WTC11 (cell line): ENCODE results near the gene BTD. TPM values are rescaled to one million over a fixed set of nuclear protein-coding genes. Genes with fewer than 3 reads are reported as not detected.

ENCODE experiments used
- ATAC-seq: fragments of 200-7000 bp; cut with Tn5 transposase; 2 replicates; pipeline ENCODE4 v1.10.0; 2021; ENCODE audit warnings: mild to moderate bottlenecking, moderate library complexity
- CTCF ChIA-PET: fragments of 300-600 bp; sonication (Branson Sonifier 250); formaldehyde crosslinking; loops from one replicate; lab custom pipeline; 2021; ENCODE audit warnings: antibody characterized with exemption; lab: Charles Lee
- POLR2A ChIA-PET: fragments of 350-600 bp; sonication (Branson Sonifier 250); formaldehyde crosslinking; loops from one replicate; lab custom pipeline; 2021; ENCODE audit warnings: antibody characterized with exemption; lab: Charles Lee
- DNase-seq: peaks from one replicate; pipeline ENCODE4 v3.0.0; 2021; ENCODE audit warnings: low spot score
- H3K27ac Mint-ChIP-seq: 2 replicates; pipeline ENCODE4 v1.8.0; 2021; ENCODE audit warnings: mixed read lengths
- H3K27me3 Mint-ChIP-seq: 2 replicates; pipeline ENCODE4 v1.8.0; 2021; ENCODE audit warnings: low read depth, mild to moderate bottlenecking, moderate library complexity, mixed read lengths
- H3K36me3 Mint-ChIP-seq: 2 replicates; pipeline ENCODE4 v1.8.0; 2021; ENCODE audit warnings: mixed read lengths
- H3K4me1 Mint-ChIP-seq: 2 replicates; pipeline ENCODE4 v1.8.0; 2022; ENCODE audit warnings: mixed read lengths
- H3K4me3 Mint-ChIP-seq: 2 replicates; pipeline ENCODE4 v1.8.0; 2021; ENCODE audit warnings: mild to moderate bottlenecking, moderate library complexity, mixed read lengths
- H3K9me3 Mint-ChIP-seq: 2 replicates; pipeline ENCODE4 v1.8.0; 2021; ENCODE audit warnings: mixed read lengths
- ELF4 ChIP-seq: sonication (generic); formaldehyde crosslinking; IDR thresholded peaks from 2 replicates; pipeline ENCODE4 v1.8.1; 2022; ENCODE audit warnings: low read depth, mild to moderate bottlenecking, moderate library complexity, missing genetic modification reagents
- ESRRA ChIP-seq: sonication (generic); formaldehyde crosslinking; IDR thresholded peaks from 2 replicates; pipeline ENCODE4 v1.8.1; 2022; ENCODE audit warnings: mild to moderate bottlenecking, missing genetic modification reagents, borderline replicate concordance
- GABPB1 ChIP-seq: sonication (generic); formaldehyde crosslinking; IDR thresholded peaks from 2 replicates; pipeline ENCODE4 v1.8.1; 2023; ENCODE audit warnings: mild to moderate bottlenecking, missing genetic modification reagents
- GRHL2 ChIP-seq: fragments of 250-450 bp; sonication (Bioruptor Pico); IDR thresholded peaks from 2 replicates; pipeline ENCODE4 v1.8.0; 2022; ENCODE audit warnings: mild to moderate bottlenecking, moderate library complexity; ENCODE audit not compliant: insufficient replicate concordance, severe bottlenecking
- JAZF1 ChIP-seq: fragments of 250-450 bp; sonication (Bioruptor Pico); IDR thresholded peaks from 2 replicates; pipeline ENCODE4 v1.9.0; 2021; ENCODE audit warnings: moderate library complexity, mild to moderate bottlenecking, inconsistent platforms
- JUN ChIP-seq: sonication (generic); formaldehyde crosslinking; IDR thresholded peaks from 2 replicates; pipeline ENCODE4 v1.8.0; 2023; ENCODE audit warnings: mild to moderate bottlenecking, missing genetic modification reagents
- NFYB ChIP-seq: sonication (generic); formaldehyde crosslinking; conservative IDR thresholded peaks from 2 replicates; pipeline ENCODE4 v1.8.0; 2022; ENCODE audit warnings: low read depth, missing genetic modification reagents
- PRRX2 ChIP-seq: fragments of 250-450 bp; sonication (Bioruptor Pico); IDR thresholded peaks from 2 replicates; pipeline ENCODE4 v1.8.0; 2021; ENCODE audit warnings: mild to moderate bottlenecking
- RELA ChIP-seq: sonication (generic); formaldehyde crosslinking; IDR thresholded peaks from 2 replicates; pipeline ENCODE4 v1.8.1; 2022; ENCODE audit warnings: missing genetic modification reagents, mild to moderate bottlenecking, borderline replicate concordance
- RORB ChIP-seq: fragments of 250-450 bp; sonication (Bioruptor Pico); IDR thresholded peaks from 2 replicates; pipeline ENCODE4 v1.9.0; 2021; ENCODE audit warnings: mild to moderate bottlenecking
- SMAD3 ChIP-seq: sonication (generic); formaldehyde crosslinking; IDR thresholded peaks from 2 replicates; pipeline ENCODE4 v1.8.0; 2022; ENCODE audit warnings: missing genetic modification reagents, mild to moderate bottlenecking, borderline replicate concordance
- SOX15 ChIP-seq: fragments of 250-450 bp; sonication (Bioruptor Pico); IDR thresholded peaks from 2 replicates; pipeline ENCODE4 v1.9.0; 2021; ENCODE audit warnings: mild to moderate bottlenecking
- TP53 ChIP-seq: sonication (generic); formaldehyde crosslinking; IDR thresholded peaks from 2 replicates; pipeline ENCODE4 v1.8.1; 2023; ENCODE audit warnings: mild to moderate bottlenecking, missing genetic modification reagents
- total RNA-seq: library from RNA; stranded (reverse); gene quantifications from 3 replicates; pipeline ENCODE4 v1.2.3, GENCODE V29; 2021
- TF ChIP-seq, protein P1 (sequence below): sonication (generic); formaldehyde crosslinking; IDR thresholded peaks from 2 replicates; pipeline ENCODE4 v1.8.1; 2023; ENCODE audit warnings: mild to moderate bottlenecking, missing genetic modification reagents, moderate library complexity
- TF ChIP-seq, protein P2 (sequence below): sonication (generic); formaldehyde crosslinking; IDR thresholded peaks from 2 replicates; pipeline ENCODE4 v1.8.0; 2023; ENCODE audit warnings: missing genetic modification reagents, mild to moderate bottlenecking, borderline replicate concordance
- TF ChIP-seq, protein P3 (sequence below): sonication (generic); formaldehyde crosslinking; IDR thresholded peaks from 2 replicates; pipeline ENCODE4 v1.8.0; 2022; ENCODE audit warnings: mild to moderate bottlenecking, missing genetic modification reagents
- TF ChIP-seq, protein P4 (sequence below): sonication (generic); formaldehyde crosslinking; IDR thresholded peaks from 2 replicates; pipeline ENCODE4 v1.8.1; 2023; ENCODE audit warnings: mild to moderate bottlenecking, missing genetic modification reagents
- TF ChIP-seq, protein P5 (sequence below): sonication (generic); formaldehyde crosslinking; IDR thresholded peaks from 2 replicates; pipeline ENCODE4 v1.8.1; 2023; ENCODE audit warnings: mild to moderate bottlenecking, missing genetic modification reagents, moderate library complexity
- TF ChIP-seq, protein P6 (sequence below): sonication (generic); formaldehyde crosslinking; conservative IDR thresholded peaks from 2 replicates; pipeline ENCODE4 v1.8.1; 2022; ENCODE audit warnings: mild to moderate bottlenecking, missing genetic modification reagents
- TF ChIP-seq, protein P7 (sequence below): fragments of 250-450 bp; sonication (Bioruptor Pico); IDR thresholded peaks from 2 replicates; pipeline ENCODE4 v1.8.0; 2021; ENCODE audit warnings: mild to moderate bottlenecking

The BTD gene
- total RNA-seq, 1 experiment from 2014 or later, result 18.5 TPM

DNA sequence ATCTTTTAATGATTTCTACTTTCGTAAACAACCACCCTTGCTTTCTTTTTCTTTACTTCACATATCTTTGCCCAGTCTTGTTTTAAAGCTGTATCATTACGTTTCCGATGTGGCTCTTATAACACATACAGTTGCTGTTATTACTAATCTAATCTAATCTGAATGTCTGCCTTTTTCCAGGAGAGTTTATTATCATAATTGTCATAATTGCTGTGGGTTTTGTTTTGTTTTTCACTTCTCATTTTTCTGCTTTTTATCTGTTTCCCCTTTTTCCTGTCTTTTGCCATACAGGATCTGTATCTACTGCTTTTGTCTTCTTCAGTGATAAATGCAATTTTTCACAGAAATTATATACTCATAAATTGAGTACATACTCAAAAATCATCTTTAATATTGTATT lies 25.1 kb upstream of the BTD start (continued):
- TF ChIP-seq SMAD3 (CRISPR knock-in tag) (no peak), ELF4 (CRISPR knock-in tag) (no peak), SOX15 (no peak), GRHL2 (CRISPR knock-in tag) (no peak), RORB (CRISPR knock-in tag) (no peak)
- TF ChIP-seq, protein P1, sequence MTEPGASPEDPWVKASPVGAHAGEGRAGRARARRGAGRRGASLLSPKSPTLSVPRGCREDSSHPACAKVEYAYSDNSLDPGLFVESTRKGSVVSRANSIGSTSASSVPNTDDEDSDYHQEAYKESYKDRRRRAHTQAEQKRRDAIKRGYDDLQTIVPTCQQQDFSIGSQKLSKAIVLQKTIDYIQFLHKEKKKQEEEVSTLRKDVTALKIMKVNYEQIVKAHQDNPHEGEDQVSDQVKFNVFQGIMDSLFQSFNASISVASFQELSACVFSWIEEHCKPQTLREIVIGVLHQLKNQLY (CRISPR knock-in tag), result no peak
- TF ChIP-seq, protein P2, sequence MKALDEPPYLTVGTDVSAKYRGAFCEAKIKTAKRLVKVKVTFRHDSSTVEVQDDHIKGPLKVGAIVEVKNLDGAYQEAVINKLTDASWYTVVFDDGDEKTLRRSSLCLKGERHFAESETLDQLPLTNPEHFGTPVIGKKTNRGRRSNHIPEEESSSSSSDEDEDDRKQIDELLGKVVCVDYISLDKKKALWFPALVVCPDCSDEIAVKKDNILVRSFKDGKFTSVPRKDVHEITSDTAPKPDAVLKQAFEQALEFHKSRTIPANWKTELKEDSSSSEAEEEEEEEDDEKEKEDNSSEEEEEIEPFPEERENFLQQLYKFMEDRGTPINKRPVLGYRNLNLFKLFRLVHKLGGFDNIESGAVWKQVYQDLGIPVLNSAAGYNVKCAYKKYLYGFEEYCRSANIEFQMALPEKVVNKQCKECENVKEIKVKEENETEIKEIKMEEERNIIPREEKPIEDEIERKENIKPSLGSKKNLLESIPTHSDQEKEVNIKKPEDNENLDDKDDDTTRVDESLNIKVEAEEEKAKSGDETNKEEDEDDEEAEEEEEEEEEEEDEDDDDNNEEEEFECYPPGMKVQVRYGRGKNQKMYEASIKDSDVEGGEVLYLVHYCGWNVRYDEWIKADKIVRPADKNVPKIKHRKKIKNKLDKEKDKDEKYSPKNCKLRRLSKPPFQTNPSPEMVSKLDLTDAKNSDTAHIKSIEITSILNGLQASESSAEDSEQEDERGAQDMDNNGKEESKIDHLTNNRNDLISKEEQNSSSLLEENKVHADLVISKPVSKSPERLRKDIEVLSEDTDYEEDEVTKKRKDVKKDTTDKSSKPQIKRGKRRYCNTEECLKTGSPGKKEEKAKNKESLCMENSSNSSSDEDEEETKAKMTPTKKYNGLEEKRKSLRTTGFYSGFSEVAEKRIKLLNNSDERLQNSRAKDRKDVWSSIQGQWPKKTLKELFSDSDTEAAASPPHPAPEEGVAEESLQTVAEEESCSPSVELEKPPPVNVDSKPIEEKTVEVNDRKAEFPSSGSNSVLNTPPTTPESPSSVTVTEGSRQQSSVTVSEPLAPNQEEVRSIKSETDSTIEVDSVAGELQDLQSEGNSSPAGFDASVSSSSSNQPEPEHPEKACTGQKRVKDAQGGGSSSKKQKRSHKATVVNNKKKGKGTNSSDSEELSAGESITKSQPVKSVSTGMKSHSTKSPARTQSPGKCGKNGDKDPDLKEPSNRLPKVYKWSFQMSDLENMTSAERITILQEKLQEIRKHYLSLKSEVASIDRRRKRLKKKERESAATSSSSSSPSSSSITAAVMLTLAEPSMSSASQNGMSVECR, result no peak
- TF ChIP-seq, all 79 proteins: peak for 0

DNA sequence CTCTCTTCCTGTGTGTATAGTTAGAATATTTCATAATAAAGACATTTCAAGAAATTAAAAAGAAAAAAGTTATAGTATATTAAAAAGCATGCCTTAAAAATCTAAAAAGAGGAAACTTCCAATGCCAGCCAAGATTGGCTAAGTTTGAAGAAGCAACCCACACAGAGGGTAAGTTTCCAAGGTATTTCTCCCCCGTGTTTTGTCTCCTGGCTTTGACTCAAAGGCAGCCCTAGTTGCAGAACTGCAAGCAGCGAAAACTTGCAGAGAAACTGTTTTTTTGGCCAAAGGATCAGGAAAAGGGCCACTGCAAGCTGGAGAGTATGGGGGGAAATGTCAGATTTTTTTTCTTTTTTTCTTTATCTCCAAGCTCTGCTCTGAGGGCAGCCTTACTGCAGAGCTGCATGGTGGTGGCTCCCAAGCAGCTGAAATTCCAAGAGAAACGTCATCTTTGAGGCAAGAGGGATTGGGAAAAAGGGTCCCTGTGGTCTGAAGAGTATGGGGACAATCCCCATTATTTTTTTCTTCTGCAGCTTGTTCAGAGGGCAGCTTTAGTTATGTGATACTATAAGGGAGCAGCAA lies 23.2 kb upstream of the BTD start:
- no peaks in the 10 kb centered on the region for H3K9me3 Mint-ChIP-seq
- H3K4me3 Mint-ChIP-seq, result no peak overlapping the region
- no peaks in the 10 kb centered on the region for H3K27me3 Mint-ChIP-seq
- TF ChIP-seq GABPB1 (CRISPR knock-in tag) (no peak), TP53 (no peak), ELF4 (CRISPR knock-in tag) (no peak), ESRRA (no peak), NFYB (CRISPR knock-in tag) (no peak), PRRX2 (CRISPR knock-in tag) (no peak), RELA (CRISPR knock-in tag) (no peak), JUN (CRISPR knock-in tag) (no peak), JAZF1 (no peak)
- TF ChIP-seq, protein P3, sequence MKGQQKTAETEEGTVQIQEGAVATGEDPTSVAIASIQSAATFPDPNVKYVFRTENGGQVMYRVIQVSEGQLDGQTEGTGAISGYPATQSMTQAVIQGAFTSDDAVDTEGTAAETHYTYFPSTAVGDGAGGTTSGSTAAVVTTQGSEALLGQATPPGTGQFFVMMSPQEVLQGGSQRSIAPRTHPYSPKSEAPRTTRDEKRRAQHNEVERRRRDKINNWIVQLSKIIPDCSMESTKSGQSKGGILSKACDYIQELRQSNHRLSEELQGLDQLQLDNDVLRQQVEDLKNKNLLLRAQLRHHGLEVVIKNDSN (CRISPR knock-in tag), result no peak
- TF ChIP-seq, protein P4, sequence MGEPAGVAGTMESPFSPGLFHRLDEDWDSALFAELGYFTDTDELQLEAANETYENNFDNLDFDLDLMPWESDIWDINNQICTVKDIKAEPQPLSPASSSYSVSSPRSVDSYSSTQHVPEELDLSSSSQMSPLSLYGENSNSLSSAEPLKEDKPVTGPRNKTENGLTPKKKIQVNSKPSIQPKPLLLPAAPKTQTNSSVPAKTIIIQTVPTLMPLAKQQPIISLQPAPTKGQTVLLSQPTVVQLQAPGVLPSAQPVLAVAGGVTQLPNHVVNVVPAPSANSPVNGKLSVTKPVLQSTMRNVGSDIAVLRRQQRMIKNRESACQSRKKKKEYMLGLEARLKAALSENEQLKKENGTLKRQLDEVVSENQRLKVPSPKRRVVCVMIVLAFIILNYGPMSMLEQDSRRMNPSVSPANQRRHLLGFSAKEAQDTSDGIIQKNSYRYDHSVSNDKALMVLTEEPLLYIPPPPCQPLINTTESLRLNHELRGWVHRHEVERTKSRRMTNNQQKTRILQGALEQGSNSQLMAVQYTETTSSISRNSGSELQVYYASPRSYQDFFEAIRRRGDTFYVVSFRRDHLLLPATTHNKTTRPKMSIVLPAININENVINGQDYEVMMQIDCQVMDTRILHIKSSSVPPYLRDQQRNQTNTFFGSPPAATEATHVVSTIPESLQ (CRISPR knock-in tag), result no peak
- TF ChIP-seq, protein P5, sequence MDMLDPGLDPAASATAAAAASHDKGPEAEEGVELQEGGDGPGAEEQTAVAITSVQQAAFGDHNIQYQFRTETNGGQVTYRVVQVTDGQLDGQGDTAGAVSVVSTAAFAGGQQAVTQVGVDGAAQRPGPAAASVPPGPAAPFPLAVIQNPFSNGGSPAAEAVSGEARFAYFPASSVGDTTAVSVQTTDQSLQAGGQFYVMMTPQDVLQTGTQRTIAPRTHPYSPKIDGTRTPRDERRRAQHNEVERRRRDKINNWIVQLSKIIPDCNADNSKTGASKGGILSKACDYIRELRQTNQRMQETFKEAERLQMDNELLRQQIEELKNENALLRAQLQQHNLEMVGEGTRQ, result no peak
- TF ChIP-seq, protein P1 (CRISPR knock-in tag), result no peak
- TF ChIP-seq, protein P6, sequence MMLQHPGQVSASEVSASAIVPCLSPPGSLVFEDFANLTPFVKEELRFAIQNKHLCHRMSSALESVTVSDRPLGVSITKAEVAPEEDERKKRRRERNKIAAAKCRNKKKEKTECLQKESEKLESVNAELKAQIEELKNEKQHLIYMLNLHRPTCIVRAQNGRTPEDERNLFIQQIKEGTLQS (CRISPR knock-in tag), result no peak
- TF ChIP-seq, protein P7, sequence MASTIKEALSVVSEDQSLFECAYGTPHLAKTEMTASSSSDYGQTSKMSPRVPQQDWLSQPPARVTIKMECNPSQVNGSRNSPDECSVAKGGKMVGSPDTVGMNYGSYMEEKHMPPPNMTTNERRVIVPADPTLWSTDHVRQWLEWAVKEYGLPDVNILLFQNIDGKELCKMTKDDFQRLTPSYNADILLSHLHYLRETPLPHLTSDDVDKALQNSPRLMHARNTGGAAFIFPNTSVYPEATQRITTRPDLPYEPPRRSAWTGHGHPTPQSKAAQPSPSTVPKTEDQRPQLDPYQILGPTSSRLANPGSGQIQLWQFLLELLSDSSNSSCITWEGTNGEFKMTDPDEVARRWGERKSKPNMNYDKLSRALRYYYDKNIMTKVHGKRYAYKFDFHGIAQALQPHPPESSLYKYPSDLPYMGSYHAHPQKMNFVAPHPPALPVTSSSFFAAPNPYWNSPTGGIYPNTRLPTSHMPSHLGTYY (CRISPR knock-in tag), result no peak
- ATAC-seq (no peak), DNase-seq (no peak)
- peaks cover 24% of the 10 kb centered on the region for H3K36me3 Mint-ChIP-seq
- no peaks in the 10 kb centered on the region for H3K4me1 Mint-ChIP-seq
- ChIA-PET CTCF (interaction anchor here (1.1 kb wide), 1 partner anchor 51 kb away, joined by 3 read pairs; no protein-coding TSS in a partner anchor), POLR2A (no interaction called here)
- H3K27ac Mint-ChIP-seq, result no peak overlapping the region
